Activated naive CD4-positive, alpha-beta T cell treated with anti-CD3 and anti-CD28 coated beads for 36 hours (primary cell): ENCODE measurements around the gene MBOAT1. TPM values are rescaled to one million over a fixed set of nuclear protein-coding genes. Genes with fewer than 3 reads are reported as not detected.

Source experiments
- CTCF ChIA-PET: fragments of 350-600 bp; sonication (Branson Sonifier 250); formaldehyde crosslinking; loops from one replicate; lab custom pipeline; 2021; ENCODE audit warnings: antibody characterized with exemption; lab: Charles Lee
- DNase-seq: peaks from one replicate; pipeline ENCODE4 v3.0.0-alpha.2; 2020
- H3K27ac Mint-ChIP-seq: one replicate; pipeline ENCODE4 v1.8.0; 2021; ENCODE audit warnings: mild to moderate bottlenecking, mixed read lengths
- H3K27me3 Mint-ChIP-seq: one replicate; pipeline ENCODE4 v1.8.0; 2021; ENCODE audit warnings: low read depth, mixed read lengths
- H3K36me3 Mint-ChIP-seq: one replicate; pipeline ENCODE4 v1.8.0; 2021; ENCODE audit warnings: low read depth, mixed read lengths
- H3K4me1 Mint-ChIP-seq: one replicate; pipeline ENCODE4 v1.8.0; 2021; ENCODE audit warnings: low read depth, mixed read lengths
- H3K4me3 Mint-ChIP-seq: one replicate; pipeline ENCODE4 v1.8.0; 2021; ENCODE audit warnings: mild to moderate bottlenecking, moderate library complexity, mixed read lengths
- H3K9me3 Mint-ChIP-seq: one replicate; pipeline ENCODE4 v1.8.0; 2021; ENCODE audit warnings: mixed read lengths
- intact Hi-C: fragments of 100-400 bp; cut with micrococcal nuclease; formaldehyde crosslinking; loops from one replicate; pipeline ENCODE4 v1.15.1; 2023
- total RNA-seq, 2 experiments: library from RNA; stranded (reverse); gene quantifications; one replicate each; pipeline ENCODE4 v1.2.3, GENCODE V29; 2021

Gene MBOAT1
- total RNA-seq, 2 experiments from 2014 or later, result 6.3 to 7.3 TPM

DNA sequence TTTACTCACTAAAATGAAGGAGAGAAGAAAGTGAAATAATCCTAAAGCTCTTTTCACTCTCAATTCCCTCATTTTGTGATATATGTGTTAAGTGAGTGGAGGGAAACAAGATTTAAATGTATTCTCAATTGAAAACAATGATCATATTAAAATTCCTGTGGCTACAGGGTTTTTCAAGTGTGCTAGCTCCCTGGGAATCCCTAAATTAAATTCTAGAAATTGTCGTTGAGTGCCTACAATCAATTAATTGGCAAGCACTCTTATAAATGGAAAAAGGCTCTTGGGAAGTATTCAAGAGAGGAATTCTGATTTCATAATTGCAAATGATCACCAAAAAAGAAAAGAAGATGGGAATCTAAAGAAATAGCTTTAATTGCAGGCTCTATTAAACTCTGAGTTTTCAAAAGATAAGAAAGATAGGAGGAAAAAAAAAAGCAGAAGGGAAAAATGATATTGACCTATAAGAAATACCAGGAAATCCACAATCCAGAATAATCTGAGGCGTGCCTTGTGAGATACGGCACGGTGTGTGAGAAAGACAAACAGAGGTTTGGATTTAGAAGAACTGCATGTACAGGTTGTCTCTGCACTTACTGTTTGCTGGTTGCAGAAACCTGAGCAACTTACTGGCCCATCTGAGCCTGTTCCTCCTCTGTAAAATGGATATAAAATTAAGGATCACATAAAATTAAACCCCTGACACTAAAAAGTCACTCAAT is 18.3 kb upstream of the MBOAT1 start:
- no peaks in the 10 kb centered on the region for H3K9me3 Mint-ChIP-seq
- no peaks in the 10 kb centered on the region for H3K4me1 Mint-ChIP-seq
- H3K27ac Mint-ChIP-seq, result no peak overlapping the region
- H3K27me3 Mint-ChIP-seq, result no peaks in the 10 kb centered on the region
- intact Hi-C loops, result no loop called here
- no peak for DNase-seq
- H3K4me3 Mint-ChIP-seq, result no peak overlapping the region
- CTCF ChIA-PET, result no interaction called here
- H3K36me3 Mint-ChIP-seq, result no peaks in the 10 kb centered on the region

DNA sequence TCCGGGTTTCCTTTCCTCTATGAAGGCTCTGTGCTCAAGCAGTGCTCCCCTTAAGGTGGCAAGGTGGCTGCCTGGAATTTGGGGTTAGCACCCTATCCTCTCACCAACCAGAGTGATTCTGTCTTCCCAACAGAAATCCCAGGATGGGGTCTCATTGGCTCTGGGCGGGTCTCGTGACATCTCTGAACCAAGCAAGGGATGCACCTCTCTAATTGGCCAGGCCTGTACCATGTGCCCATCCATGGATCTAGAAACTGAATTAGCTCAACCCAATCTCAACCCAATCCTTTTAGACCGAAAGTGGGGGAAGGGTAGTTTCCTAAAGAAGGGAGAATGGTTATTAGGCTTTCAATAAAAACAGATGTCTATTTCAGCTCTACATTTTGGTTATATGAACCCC is 17.6 kb upstream of the MBOAT1 start:
- CTCF ChIA-PET, result no interaction called here
- Mint-ChIP-seq H3K4me3 (no peak overlapping the region), H3K27ac (no peak overlapping the region), H3K9me3 (no peaks in the 10 kb centered on the region), H3K36me3 (no peaks in the 10 kb centered on the region), H3K27me3 (no peaks in the 10 kb centered on the region), H3K4me1 (no peaks in the 10 kb centered on the region)
- no peak for DNase-seq
- intact Hi-C loops, result no loop called here

GRCh38 chr6:20227350-20227749 is 15.1 kb upstream of the MBOAT1 start:
- DNase-seq, result no peak
- Mint-ChIP-seq H3K36me3 (no peaks in the 10 kb centered on the region), H3K27me3 (no peaks in the 10 kb centered on the region), H3K9me3 (no peaks in the 10 kb centered on the region), H3K27ac (no peak overlapping the region), H3K4me1 (no peaks in the 10 kb centered on the region), H3K4me3 (no peak overlapping the region)
- intact Hi-C loops, result no loop called here
- CTCF ChIA-PET, result no interaction called here

DNA sequence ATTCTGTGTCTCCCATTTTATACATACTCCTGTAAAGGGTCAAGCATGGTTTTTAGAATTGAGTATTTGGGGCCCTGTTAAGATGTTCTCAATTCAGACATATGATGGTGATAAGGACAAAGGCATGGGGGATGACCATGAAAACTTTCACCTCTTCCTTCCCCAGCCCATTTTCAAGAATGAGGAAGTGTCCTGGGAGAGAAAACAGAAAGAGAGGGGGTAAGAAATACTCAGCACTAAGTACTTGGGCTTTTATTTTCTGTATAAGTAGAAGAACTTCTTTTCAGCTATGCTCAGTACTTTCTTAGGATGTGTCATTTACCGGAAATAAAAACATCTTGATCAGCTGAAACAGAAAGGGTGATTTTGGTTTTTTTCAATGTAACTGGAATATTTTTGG is 10.9 kb upstream of the MBOAT1 start:
- DNase-seq, result no peak
- Mint-ChIP-seq H3K4me1 (no peaks in the 10 kb centered on the region), H3K27ac (no peak overlapping the region), H3K9me3 (no peaks in the 10 kb centered on the region), H3K36me3 (no peaks in the 10 kb centered on the region), H3K4me3 (no peak overlapping the region), H3K27me3 (no peaks in the 10 kb centered on the region)
- intact Hi-C loops, result no loop called here
- CTCF ChIA-PET, result interaction anchor here (0.6 to 1.0 kb wide), 2 partner anchors 18 to 125 kb away, joined by 3 to 4 read pairs; no protein-coding TSS in a partner anchor

DNA sequence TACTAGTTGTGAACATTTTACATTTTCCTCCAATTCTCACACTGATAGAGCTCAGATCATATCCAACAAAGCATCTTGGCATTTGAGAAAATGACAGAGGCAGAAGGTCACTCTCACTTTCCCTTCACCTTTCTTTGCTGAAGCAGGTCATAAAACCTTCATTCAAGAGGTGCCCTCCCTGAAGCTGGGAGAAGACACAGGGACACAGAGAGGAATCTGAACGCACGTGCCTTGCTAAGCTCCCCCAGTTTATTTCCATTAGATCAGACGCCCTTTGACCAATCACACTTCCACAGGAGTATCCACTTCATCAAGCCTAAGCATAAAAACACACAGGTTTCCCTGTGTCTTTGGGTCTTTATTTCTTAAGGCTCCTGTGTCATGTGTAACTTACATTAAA is 9.2 kb upstream of the MBOAT1 start:
- H3K9me3 Mint-ChIP-seq, result no peaks in the 10 kb centered on the region
- intact Hi-C loops, result no loop called here
- H3K27ac Mint-ChIP-seq, result no peak overlapping the region
- no peaks in the 10 kb centered on the region for H3K4me1 Mint-ChIP-seq
- no peaks in the 10 kb centered on the region for H3K27me3 Mint-ChIP-seq
- no peak for DNase-seq
- CTCF ChIA-PET, result no interaction called here
- H3K36me3 Mint-ChIP-seq, result no peaks in the 10 kb centered on the region
- H3K4me3 Mint-ChIP-seq, result no peak overlapping the region

DNA sequence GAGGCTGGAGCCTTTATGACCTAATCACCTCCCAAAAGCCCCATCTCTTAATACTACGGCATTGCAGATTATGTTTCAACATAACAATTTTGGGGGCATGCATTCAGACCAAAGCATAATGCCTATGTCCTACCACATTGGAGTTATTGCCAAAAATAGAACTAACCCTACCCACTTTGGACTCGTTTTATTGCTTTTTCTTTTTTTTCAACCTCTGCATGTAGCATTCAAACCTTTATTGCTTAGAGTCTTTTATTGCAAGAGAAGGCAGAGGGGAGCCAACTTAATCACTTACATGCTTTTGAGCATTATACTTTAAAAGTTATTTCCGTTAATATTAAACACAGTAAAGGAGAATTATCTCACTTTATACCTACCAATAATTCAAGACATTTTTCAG is 8.1 kb upstream of the MBOAT1 start:
- Mint-ChIP-seq H3K27me3 (no peaks in the 10 kb centered on the region), H3K4me3 (no peak overlapping the region), H3K36me3 (no peaks in the 10 kb centered on the region), H3K4me1 (no peaks in the 10 kb centered on the region), H3K27ac (no peak overlapping the region), H3K9me3 (no peaks in the 10 kb centered on the region)
- intact Hi-C loops, result no loop called here
- CTCF ChIA-PET, result no interaction called here
- no peak for DNase-seq

DNA sequence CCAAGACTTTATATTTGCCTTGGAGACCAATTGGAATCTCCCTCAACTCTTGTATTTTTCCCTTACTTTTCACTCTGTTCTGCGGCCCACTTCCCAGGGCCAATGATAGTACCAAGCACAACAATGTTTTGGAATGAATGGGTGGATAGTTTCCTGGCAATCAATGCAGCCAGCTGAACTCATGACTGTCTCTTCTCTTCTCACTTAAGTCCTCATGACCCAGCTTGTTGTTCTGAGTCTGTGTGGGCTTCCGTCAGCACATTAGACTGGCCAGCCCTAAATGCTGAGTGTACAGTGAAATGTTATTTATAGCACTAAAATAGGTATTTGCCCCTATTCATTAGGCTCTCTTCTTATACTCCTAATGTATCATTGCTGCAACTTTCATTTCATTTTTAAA is 5.6 kb upstream of the MBOAT1 start:
- Mint-ChIP-seq H3K27ac (no peak overlapping the region), H3K36me3 (no peaks in the 10 kb centered on the region), H3K4me3 (no peak overlapping the region), H3K27me3 (no peaks in the 10 kb centered on the region), H3K4me1 (peaks cover 4% of the 10 kb centered on the region), H3K9me3 (no peaks in the 10 kb centered on the region)
- intact Hi-C loops, result no loop called here
- no peak for DNase-seq
- CTCF ChIA-PET, result no interaction called here

GRCh38 chr6:20217324-20217855 is 5.1 kb upstream of the MBOAT1 start:
- Mint-ChIP-seq H3K36me3 (no peaks in the 10 kb centered on the region), H3K27me3 (no peaks in the 10 kb centered on the region), H3K4me1 (peaks cover 4% of the 10 kb centered on the region), H3K9me3 (no peaks in the 10 kb centered on the region), H3K4me3 (no peak overlapping the region), H3K27ac (no peak overlapping the region)
- intact Hi-C loops, result no loop called here
- no peak for DNase-seq
- CTCF ChIA-PET, result no interaction called here

DNA sequence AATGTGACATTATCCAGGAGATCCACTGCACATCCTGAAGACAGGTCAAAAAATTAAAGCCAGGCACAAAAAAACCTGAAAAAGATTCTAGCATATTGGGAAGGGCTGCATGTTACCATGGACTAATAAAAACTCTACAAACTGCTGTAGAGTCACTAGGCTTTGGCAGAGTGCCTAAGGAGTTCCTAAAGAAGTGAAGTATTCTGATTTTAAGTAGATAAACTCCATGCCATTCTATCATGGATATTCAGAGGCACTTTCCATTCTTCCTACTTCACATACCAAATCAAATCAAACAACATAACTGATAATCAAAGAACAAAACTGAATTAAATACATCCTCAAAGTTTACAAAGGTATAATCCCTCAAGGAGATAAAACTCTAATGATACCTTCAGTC is 3.0 kb upstream of the MBOAT1 start:
- no peak for DNase-seq
- Mint-ChIP-seq H3K4me1 (peaks cover 15% of the 10 kb centered on the region), H3K4me3 (no peak overlapping the region), H3K36me3 (no peaks in the 10 kb centered on the region), H3K27me3 (no peaks in the 10 kb centered on the region), H3K9me3 (no peaks in the 10 kb centered on the region), H3K27ac (no peak overlapping the region)
- CTCF ChIA-PET, result interaction anchor here (0.5 to 1.2 kb wide), 2 partner anchors 74 to 105 kb away, joined by 4 read pairs; no protein-coding TSS in a partner anchor
- intact Hi-C loops, result no loop called here

GRCh38 chr6:20213271-20213798 is 1.1 kb upstream of the MBOAT1 start:
- no peaks in the 10 kb centered on the region for H3K36me3 Mint-ChIP-seq
- CTCF ChIA-PET, result interaction anchor here (0.7 to 1.0 kb wide), 3 partner anchors 57 to 106 kb away, joined by 3 to 4 read pairs (median 3); no protein-coding TSS in a partner anchor
- no peaks in the 10 kb centered on the region for H3K27me3 Mint-ChIP-seq
- peak overlapping the region; percentile 85 for H3K27ac Mint-ChIP-seq
- peak overlapping the region; percentile 83 for H3K4me3 Mint-ChIP-seq
- H3K4me1 Mint-ChIP-seq, result peaks cover 30% of the 10 kb centered on the region
- peak; percentile 6 for DNase-seq
- intact Hi-C loops, result loop anchor here (2.0 to 5.0 kb wide), 6 partner anchors 41 to 1384 kb away; no protein-coding TSS in a partner anchor
- no peaks in the 10 kb centered on the region for H3K9me3 Mint-ChIP-seq

DNA sequence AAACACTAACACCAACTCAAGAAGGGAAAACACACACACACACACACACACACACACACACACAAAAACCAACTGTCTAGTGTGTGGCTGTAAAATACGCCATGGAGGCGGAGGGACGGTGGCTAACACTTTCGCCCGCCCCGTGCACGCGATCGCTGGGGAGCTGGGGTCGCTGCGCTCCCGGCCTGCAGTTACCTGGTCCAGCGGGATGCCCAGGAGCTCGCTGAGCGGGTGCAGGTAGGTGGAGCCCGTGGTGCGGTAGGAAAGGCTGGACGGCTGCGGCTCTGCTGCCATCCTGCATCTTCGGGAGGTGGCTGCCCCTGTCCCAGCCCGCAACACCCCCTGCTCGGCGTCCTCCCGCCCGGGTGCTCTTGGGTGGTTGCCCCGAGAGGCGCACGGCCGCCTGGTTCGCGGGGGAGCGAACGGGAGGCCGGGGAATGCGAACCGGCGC is 303 bp downstream of the MBOAT1 start:
- Mint-ChIP-seq H3K27ac (peak overlapping the region; percentile 78), H3K36me3 (no peaks in the 10 kb centered on the region), H3K4me3 (peak overlapping the region; percentile 83), H3K4me1 (peaks cover 35% of the 10 kb centered on the region), H3K9me3 (no peaks in the 10 kb centered on the region), H3K27me3 (no peaks in the 10 kb centered on the region)
- CTCF ChIA-PET, result interaction anchor here (1.1 kb wide), 1 partner anchor 323 kb away, joined by 3 read pairs; no protein-coding TSS in a partner anchor
- intact Hi-C loops, result loop anchor here (1.0 to 5.0 kb wide), 10 partner anchors 10 to 1385 kb away; partner anchors contain the start of genes CDKAL1 and E2F3
- DNase-seq, result peak; percentile 31

DNA sequence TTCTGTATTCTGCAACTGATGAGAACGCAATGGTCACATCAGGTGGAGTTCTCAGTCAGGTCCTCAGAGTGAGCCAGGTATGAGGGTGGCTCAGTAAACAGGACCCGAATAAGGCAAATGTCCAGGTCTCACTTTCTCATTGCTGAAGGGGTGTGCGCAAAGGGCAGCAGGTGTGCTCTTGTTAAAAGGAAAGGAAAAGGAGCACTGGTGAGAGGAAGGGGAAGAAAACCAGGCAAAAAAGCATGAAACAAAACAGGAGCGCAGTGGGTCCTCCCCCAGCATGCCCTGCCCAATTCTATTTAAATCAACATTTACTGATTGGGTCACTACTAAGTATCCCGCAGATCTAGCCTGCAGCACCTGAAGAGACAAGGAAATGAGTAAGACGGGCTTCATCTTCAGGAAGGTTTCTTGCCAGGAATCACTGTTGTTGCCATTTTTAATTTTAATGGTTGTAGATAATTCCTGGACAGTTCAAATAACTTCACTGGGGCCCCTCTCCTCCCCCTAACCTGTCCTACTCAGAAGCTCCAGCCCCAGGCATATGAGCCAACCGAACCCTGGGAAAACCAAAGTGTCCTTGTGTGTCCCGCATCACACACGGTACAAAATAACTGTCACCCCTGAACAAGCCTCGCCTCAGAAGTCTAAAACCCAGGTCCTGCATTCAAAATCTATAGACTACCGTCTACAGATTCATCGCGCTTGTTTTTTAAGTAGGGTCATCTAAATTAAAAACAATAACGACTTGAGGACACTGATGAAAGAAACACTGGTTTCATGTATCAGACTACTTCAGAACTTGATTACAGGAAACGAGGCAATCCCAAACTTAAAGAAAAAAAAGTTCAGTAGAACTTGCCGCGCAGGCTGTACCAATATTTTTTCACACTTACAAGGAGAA is 980 bp downstream of the MBOAT1 start:
- Mint-ChIP-seq H3K9me3 (no peaks in the 10 kb centered on the region), H3K4me3 (peak overlapping the region; percentile 83), H3K36me3 (no peaks in the 10 kb centered on the region), H3K4me1 (peaks cover 42% of the 10 kb centered on the region), H3K27ac (peak overlapping the region; percentile 78), H3K27me3 (no peaks in the 10 kb centered on the region)
- intact Hi-C loops, result loop anchor here (5.0 kb wide), 4 partner anchors 39 to 1386 kb away; no protein-coding TSS in a partner anchor
- CTCF ChIA-PET, result no interaction called here
- DNase-seq, result peak; percentile 25
